NCI-H748 treated with DMSO at 0.1 percent for 48 hours (cell line): Measurements from ENCODE around the gene CSNK2A3.
"Not testable (repeated sequence)": the region's sequence is repeated elsewhere in the genome, so short reads cannot be mapped to it uniquely, and the experiment has no call there.

ENCODE experiments used
- DNase-seq: peaks from one replicate; lab custom pipeline; 2025; lab: John Stamatoyannopoulos, UW

The CSNK2A3 gene

GRCh38 chr11:11379661-11380060 lies 26.6 kb upstream of the CSNK2A3 start:
- no peak for DNase-seq

- no peak for DNase-seq
Observed at GRCh38 chr11:11378184-11378940, 25.3 kb upstream of the CSNK2A3 start.

- no peak for DNase-seq
Observed at GRCh38 chr11:11374358-11375148, 21.5 kb upstream of the CSNK2A3 start.

- DNase-seq = no peak
Observed at GRCh38 chr11:11373934-11374333, 20.9 kb upstream of the CSNK2A3 start.

- no peak for DNase-seq
Observed at GRCh38 chr11:11372461-11372860, 19.4 kb upstream of the CSNK2A3 start.

- no peak for DNase-seq
Observed at GRCh38 chr11:11370962-11371303, 17.9 kb upstream of the CSNK2A3 start.

- no peak for DNase-seq
Observed at GRCh38 chr11:11370255-11370961, 17.4 kb upstream of the CSNK2A3 start.

GRCh38 chr11:11366793-11367192 lies 13.7 kb upstream of the CSNK2A3 start:
- no peak for DNase-seq

- no peak for DNase-seq
Observed at GRCh38 chr11:11363674-11364073, 10.6 kb upstream of the CSNK2A3 start.

- peak; percentile 61 for DNase-seq
Observed at GRCh38 chr11:11359611-11360010, 6.6 kb upstream of the CSNK2A3 start.

- DNase-seq = no peak
Observed at GRCh38 chr11:11356842-11357241, 3.8 kb upstream of the CSNK2A3 start.

- DNase-seq = not testable (repeated sequence)
Observed at GRCh38 chr11:11351851-11352250, 1.2 kb downstream of the CSNK2A3 start.

- no peak for DNase-seq
Observed at GRCh38 chr11:11351042-11351586, 1.9 kb downstream of the CSNK2A3 start.

GRCh38 chr11:11349870-11350337 lies 3.1 kb downstream of the CSNK2A3 start:
- DNase-seq = no peak

- DNase-seq = no peak
Observed at GRCh38 chr11:11349106-11349825, 3.8 kb downstream of the CSNK2A3 start.

- DNase-seq = no peak
Observed at GRCh38 chr11:11348303-11348702, 4.7 kb downstream of the CSNK2A3 start.

GRCh38 chr11:11347592-11347991 lies 5.5 kb downstream of the CSNK2A3 start:
- no peak for DNase-seq

- DNase-seq = peak; percentile 85
Observed at GRCh38 chr11:11346303-11346702, 6.7 kb downstream of the CSNK2A3 start.

GRCh38 chr11:11345099-11345498 lies 8.0 kb downstream of the CSNK2A3 start:
- DNase-seq = no peak

- no peak for DNase-seq
Observed at GRCh38 chr11:11344045-11344444, 9.0 kb downstream of the CSNK2A3 start.

GRCh38 chr11:11338304-11338703 lies 14.7 kb downstream of the CSNK2A3 start:
- no peak for DNase-seq

GRCh38 chr11:11336664-11337063 lies 16.4 kb downstream of the CSNK2A3 start:
- no peak for DNase-seq
